ENCODE results near the gene TMED10. TPM values are rescaled to one million over a fixed set of nuclear protein-coding genes. Genes with fewer than 3 reads are reported as not detected.
"Not testable (repeated sequence)": the region's sequence is repeated elsewhere in the genome, so short reads cannot be mapped to it uniquely, and the experiment has no call there.

Gene TMED10
- total RNA-seq, 1 donor from 2014 or later: 394 TPM

- DNase-seq (ENCODE audit: low spot score): no peak
Observed at GRCh38 chr14:75127903-75128595, 48.4 kb downstream of the TMED10 start.

- not testable (repeated sequence) for DNase-seq (ENCODE audit: low spot score)
Observed at GRCh38 chr14:75127474-75127820, 49.0 kb downstream of the TMED10 start.

DNA sequence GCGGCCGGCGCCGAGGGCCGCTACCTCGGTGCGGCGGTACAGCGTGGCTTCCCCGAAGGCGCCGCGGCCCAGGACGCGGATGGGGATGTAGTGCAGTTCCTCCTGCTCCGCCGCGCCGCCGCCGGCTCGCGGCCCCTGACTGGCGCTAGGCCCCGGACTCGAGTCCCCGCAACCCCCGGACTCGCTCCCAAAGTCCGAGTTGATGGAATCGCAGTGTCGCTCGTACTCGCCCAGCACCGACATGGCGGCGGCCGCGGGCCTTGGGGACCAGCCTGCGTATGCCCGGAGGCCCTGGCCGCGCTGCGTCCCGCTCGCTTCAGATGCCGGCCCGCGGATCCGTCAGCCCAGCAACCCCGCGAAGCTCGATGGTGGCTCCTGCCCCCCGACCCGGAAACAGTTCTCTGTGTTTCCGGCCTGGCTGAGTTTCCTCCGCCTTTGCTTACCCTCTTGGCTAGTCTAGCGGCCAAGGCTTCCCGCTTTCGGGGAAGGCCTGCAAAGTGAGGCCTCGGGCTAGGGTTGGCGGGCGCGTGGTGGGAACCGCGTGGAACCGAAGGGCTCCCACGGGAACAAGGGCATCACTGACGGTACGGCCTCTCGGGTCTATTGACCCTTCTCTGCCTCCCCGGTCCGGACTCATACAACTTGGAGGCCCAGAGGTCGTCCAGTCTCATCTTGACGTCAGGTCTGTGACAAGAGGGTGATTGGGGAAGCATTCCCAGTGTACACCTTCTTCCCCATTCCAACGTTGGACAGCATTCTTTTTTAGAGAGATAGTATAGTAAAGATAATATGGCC lies 49.5 kb downstream of the TMED10 start, which contains the start of gene NEK9:
TSS of gene NEK9 (minus strand) at position 370 of the 795 bp plus-strand sequence. CDS start at position 243, 127 bp downstream.
- peak; percentile 92 for DNase-seq (ENCODE audit: low spot score)

- no peak for DNase-seq (ENCODE audit: low spot score)
Observed at GRCh38 chr14:75126121-75126544, 50.3 kb downstream of the TMED10 start.

- DNase-seq (ENCODE audit: low spot score): no peak
Observed at GRCh38 chr14:75125617-75126016, 50.8 kb downstream of the TMED10 start.

DNA sequence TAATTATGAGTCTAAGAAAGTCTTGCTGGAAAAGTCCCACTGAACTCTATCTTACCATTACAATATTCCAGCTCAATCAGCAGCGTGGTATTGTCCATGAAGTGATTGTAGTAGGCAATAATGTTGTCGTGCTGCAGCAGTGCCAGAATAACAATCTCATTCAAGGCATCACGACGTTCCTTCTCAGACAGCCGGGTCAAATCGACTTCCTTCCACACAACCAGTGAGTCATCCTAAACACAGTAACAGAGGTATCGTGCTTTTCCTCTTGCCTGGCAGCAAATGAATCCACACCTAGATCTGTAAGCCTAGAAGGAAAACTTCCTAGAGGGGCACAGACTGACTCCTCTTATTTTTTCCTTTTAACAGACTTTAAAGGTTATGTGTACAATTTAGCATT lies 52.4 kb downstream of the TMED10 start:
- DNase-seq (ENCODE audit: low spot score): no peak

DNA sequence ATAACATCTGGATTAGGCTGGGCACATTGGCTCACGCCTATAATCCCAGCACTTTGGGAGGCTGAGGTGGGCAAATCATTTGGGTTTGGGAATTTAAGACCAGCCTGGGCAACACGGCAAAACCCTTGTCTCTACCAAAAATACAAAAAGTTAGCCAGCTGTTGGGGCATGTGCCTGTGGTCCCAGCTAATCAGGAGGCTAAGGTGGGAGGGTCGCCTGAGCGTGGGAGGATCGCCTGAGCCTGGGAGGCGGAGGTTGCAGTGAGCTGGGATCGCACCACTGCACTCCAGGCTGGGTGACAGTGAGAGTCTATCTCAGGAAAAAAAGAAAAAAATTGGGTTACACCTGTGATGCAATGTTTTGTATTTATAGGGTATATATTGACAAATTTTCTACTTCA lies 54.9 kb downstream of the TMED10 start:
- no peak for DNase-seq (ENCODE audit: low spot score)

- no peak for DNase-seq (ENCODE audit: low spot score)
Observed at GRCh38 chr14:75120541-75121291, 55.7 kb downstream of the TMED10 start.

GRCh38 chr14:75119056-75119455 lies 57.4 kb downstream of the TMED10 start:
- DNase-seq (ENCODE audit: low spot score): no peak

GRCh38 chr14:75113932-75114539 lies 62.4 kb downstream of the TMED10 start:
- DNase-seq (ENCODE audit: low spot score): no peak

GRCh38 chr14:75109877-75110276 lies 66.5 kb downstream of the TMED10 start:
- no peak for DNase-seq (ENCODE audit: low spot score)

- no peak for DNase-seq (ENCODE audit: low spot score)
Observed at GRCh38 chr14:75107186-75107585, 69.2 kb downstream of the TMED10 start.

- no peak for DNase-seq (ENCODE audit: low spot score)
Observed at GRCh38 chr14:75101491-75101890, 74.9 kb downstream of the TMED10 start.

DNA sequence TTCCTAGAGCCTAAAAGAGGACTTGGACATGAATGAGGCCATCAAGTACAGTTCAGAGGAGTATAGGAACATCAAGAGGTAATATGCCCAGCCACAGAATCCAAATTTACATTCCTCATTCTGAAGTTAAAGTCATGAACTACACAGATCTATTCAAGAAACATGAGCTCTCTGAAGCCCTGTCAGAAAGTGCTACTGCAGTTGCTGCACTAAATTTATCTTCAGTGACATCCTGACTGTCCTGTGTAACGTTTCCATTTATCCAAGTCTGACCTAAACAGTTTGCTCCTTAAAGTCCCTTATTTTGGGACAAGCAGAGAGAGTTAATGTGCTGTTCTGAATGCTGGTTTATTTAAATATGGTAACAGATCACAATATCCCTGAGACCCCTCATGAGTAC lies 77.7 kb downstream of the TMED10 start:
- DNase-seq (ENCODE audit: low spot score): no peak

GRCh38 chr14:75098212-75098611 lies 78.2 kb downstream of the TMED10 start:
- DNase-seq (ENCODE audit: low spot score): no peak

- no peak for DNase-seq (ENCODE audit: low spot score)
Observed at GRCh38 chr14:75096959-75097358, 79.5 kb downstream of the TMED10 start.

- DNase-seq (ENCODE audit: low spot score): no peak
Observed at GRCh38 chr14:75095690-75096089, 80.7 kb downstream of the TMED10 start.

GRCh38 chr14:75094896-75095295 lies 81.5 kb downstream of the TMED10 start:
- DNase-seq (ENCODE audit: low spot score): no peak

GRCh38 chr14:75092698-75093097 lies 83.7 kb downstream of the TMED10 start:
- DNase-seq (ENCODE audit: low spot score): no peak

- DNase-seq (ENCODE audit: low spot score): no peak
Observed at GRCh38 chr14:75091251-75091650, 85.2 kb downstream of the TMED10 start.

DNA sequence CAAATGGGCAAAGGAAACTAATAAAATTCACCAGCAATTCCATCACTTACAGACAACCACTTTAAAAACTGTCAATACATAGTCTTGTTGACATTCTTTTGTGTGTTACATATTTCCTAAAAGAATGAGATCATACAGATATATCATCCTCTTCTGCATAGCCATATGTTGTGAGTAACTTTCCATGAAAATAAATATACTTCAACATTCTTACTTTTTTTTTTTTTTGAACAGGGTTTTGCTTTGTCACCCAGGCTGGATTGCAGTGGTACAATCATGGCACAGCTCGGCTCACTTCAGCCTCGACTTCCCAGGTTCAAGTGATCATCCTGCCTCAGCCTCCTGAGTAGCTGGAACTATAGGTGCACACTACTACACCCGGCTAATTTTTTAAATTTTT lies 86.1 kb downstream of the TMED10 start:
- DNase-seq (ENCODE audit: low spot score): no peak

All from ureter (tissue), 1 donor.